ENCODE results near the gene PRR23E.

DNA sequence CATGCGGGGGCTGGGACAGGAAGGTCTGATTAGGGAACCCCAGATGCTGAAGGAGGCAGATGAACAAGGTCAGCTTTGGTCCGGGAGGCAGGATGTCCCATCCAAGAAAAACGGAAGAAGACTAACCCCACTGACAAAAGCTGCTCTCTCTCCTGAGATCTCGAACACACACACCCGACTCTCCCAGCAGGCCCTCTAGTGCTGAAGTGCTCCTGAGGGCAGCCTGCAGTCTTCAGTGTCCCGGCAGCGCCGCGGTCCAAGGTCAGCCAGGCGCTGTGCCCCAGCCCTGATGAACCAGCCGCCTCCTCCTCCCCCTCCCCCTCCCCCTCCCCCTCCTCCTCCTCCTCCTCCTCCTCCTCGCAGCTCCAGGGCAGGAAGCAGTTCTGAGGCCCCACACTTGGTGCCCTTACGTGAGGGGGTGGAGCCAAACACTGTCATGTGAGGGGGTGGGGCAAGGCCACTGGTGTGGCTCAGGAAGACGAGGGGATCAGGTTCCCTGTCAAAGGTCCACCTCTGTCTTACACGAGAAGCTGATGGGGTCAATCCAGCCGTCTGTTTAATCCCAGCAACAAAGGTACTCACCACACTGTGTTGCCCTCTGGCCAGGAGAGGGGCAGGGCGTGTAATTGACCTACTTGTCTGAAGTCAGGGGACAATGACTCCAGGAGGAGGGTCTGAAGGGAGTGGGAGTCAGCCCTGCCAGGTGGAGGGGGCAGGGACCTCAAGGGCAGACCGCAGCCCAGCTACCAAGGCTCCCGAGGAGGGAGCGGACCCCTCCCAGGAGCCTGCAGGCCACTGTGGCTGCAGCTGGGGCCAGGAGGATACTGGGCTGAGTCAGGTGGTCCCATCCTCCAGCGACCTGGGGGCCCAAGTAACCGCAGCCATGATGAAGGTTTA is 34.3 kb downstream of the PRR23E start:
- TF ChIP-seq CTCF (IDR thresholded peaks at IDR 0.05; ENCODE audit: insufficient read depth, low read depth, low read length): no peak
- no peak for TF ChIP-seq EZH2 (IDR thresholded peaks at IDR 0.05; ENCODE audit: insufficient read depth, low read length)

All from astrocyte (in vitro differentiated cells and primary cell).